ENCODE results near the gene EFHC1.

The EFHC1 gene

GRCh38 chr6:52543729-52544601 is 123.8 kb downstream of the EFHC1 start:
- DNase-seq: no peak

- DNase-seq: no peak
Measured at GRCh38 chr6:52544602-52545405, 124.7 kb downstream of the EFHC1 start.

DNA sequence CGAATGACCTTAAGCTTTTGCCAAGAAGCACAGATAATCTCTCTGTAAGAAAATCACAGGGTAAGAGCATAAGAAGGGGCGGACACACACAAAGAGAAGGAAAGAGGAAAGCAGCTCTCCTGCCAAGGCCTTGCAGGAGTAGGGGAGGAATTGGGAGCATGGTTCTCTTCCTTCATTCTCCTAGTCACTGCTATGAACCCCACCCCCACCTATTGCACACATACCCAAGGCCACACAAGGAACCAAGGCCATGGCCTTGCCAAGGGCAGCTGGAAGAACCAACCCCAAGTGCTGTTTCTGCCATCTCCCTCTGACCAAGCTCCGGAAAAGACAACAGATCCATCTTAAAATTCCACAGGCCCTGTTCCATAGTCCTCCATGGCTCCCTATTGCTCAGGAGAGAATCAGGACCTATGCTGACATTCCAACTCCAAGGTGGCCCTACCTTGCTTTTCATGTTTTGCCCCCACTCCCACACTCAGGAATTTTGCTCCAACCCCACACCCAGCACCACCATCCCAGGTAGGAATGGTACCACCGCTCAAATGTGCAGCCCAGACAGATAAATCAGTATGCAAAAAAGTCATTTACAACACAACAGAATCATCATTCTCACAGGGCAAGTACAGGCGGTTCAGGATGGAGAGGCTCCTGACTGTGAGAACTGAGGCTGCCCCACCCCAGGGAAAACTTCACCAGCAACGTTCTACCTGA is 125.4 kb downstream of the EFHC1 start:
- DNase-seq: no peak

GRCh38 chr6:52546192-52546591 is 126.0 kb downstream of the EFHC1 start:
- no peak for DNase-seq

DNA sequence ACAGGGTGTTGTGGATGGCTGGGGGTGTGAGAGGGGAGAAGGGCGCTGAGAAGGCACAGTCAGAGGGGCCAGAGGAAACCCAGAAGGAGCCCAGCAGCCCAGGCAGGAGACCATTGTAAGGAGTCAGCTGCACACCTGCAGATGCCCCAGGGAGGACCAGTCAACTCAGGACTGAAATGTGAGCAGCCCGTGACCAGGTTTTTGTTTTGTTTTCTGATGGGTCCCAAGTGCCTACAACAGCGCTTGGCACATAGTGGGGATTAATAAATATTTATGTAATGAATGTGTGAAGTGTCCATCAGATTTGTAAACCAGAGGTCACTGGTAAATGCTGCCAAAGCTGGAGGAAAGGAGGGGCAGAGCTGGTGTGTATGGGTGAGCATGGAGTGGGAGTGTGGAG is 126.5 kb downstream of the EFHC1 start:
- DNase-seq: no peak

GRCh38 chr6:52547647-52548352 is 127.7 kb downstream of the EFHC1 start:
- DNase-seq: no peak

DNA sequence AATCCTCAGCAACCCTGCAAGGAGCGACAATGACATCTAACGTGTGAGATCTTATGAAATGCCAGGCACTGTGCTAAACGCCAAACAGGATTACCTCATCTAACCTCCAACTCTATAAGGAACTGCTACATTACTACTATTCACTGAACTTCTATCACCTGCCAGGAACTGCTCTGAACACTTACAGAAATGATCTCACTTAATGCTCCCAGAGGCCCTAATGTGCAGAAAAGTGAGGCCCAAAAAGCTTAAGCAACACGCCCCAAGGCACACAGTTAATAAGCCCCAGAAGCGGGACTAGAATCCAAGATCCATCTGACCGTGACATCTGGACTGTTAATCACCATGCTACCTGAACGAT is 128.2 kb downstream of the EFHC1 start:
- no peak for DNase-seq

- no peak for DNase-seq
Measured at GRCh38 chr6:52548999-52549398, 128.9 kb downstream of the EFHC1 start.

DNA sequence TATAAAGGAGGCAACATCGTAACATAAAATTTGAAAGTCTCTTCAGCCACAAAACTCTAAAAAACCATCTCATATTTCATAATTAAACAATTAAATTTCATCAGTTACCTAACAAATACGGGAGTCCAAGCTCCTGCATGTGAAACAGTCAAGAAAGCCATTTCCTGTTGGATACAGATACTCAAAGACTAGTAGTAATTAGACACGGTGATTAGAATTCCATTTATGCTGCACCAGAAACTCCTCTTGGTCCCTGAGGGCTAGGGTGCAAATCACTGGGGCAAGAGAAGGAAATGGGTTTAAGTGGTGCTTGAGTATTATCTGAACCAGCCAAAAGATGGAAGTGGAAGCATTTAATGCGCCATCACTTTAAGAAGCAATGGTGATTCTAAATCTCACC is 129.3 kb downstream of the EFHC1 start:
- DNase-seq: no peak

GRCh38 chr6:52550014-52550575 is 130.0 kb downstream of the EFHC1 start:
- DNase-seq: no peak

GRCh38 chr6:52550870-52551269 is 130.7 kb downstream of the EFHC1 start:
- no peak for DNase-seq

DNA sequence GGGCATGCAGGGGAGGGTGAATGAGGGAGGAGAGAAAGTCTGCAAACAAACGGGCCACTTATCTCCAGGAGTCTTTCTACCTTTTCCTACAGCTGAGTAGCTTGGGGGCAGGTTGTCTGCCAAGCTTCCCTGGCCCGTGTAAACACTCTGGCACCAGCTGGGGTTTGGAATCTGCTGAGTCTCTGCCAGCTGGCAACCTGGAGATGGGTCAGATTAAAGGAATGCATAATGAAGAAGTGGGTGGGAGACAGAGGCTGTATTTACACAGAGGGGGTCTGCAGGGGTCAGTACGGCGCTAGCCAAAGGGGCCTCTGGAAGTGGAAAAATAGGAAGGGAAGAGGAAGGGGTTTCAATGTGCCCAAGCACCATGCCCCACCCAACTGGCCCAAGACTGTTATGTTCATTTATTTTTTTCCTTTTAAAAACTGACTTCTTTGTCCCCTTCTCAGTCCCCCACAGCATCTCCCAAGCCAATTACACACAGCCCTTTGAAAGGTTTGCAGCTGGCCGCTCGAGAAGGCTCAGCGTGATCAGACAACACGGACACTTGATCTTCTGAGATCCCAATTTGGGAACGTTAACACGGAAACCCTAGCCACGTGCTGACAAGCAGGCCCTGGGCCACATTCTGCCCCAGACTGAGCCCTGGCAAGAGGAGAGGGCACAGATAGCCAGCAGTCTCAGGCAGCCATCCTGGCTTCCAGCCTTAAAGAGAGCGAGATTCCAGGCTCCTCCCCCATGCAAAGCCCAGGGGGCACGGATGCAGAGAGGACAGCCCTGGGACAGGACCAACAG is 131.5 kb downstream of the EFHC1 start:
- DNase-seq: peak; percentile 83

GRCh38 chr6:52552278-52552643 is 132.1 kb downstream of the EFHC1 start:
- no peak for DNase-seq

- DNase-seq: no peak
Measured at GRCh38 chr6:52553158-52553557, 133.0 kb downstream of the EFHC1 start.

- DNase-seq: no peak
Measured at GRCh38 chr6:52553719-52554118, 133.6 kb downstream of the EFHC1 start.

DNA sequence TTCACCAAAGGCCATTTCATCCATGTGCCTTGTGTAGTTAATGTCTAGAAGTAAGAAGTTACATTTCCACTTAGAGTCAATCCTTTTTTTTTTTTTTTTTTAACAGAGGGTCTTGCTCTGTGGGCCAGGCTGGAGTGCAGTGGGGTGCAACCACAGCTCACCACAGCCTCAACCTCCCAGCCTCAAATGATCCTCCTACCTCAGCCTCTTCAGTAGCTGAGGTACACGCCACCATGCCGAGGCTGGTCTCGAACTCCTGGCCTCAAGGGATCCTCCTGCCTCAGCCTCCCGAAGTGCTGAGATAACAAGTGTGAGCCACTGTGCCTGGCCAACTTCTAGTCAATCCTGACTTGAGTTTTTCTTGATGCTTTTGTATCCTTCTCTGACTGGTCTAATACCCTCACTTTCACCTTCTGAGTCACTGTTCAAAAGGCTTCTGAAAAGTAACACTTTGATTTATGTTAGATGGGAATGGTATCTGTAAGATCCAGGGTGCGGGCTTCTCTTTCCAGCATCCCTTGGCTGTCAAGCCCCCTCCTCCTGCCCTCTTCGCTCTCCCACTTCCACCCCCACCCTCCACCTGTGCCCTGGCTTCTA is 134.6 kb downstream of the EFHC1 start:
- DNase-seq: no peak

- DNase-seq: no peak
Measured at GRCh38 chr6:52555518-52556233, 135.5 kb downstream of the EFHC1 start.

DNA sequence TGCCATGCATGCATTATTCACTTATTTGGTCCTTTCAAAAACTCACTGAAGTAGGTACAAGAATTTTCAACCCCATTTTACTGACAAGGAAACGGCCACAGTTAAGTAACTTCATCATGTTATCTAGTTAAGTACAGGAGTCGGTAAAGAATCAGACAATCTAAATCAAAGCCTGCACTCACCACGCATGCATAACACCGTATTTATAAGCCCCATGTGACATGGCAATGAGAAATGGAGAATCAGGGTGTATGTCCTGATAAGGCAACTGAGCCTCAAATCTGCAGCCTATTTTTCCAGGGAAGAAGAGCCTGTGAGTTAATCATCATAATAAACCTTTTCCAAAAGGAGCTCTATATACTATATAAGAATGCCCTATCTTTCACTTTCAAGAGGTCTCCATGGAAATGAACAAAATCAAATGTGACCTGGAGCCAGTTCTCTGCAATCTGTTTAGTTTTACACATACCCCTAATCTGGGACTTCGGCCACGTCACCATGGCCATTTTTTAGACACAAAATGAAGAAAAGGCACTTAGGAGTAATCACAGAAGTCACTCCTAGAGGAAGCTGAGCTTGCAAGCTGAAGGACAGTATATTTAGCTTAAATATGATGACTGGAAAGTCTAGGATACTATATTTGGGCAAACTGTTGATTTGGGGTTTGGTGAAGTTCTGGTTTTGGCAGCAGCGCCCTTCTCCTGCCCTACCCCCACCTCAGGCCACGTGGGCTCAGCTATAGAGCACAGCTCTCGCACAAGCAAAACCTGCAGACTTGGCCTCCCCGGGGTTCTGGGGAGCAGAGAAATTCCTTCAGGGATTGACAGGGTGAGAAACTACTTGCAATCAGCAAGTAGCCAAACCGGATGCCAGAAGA is 137.5 kb downstream of the EFHC1 start:
- no peak for DNase-seq

GRCh38 chr6:52558266-52559000 is 138.3 kb downstream of the EFHC1 start:
- DNase-seq: no peak

Measured in left hindlimb (tissue), 1 donor.